WTC11 (cell line): ENCODE measurements around the gene AQP3. TPM values are rescaled to one million over a fixed set of nuclear protein-coding genes. Genes with fewer than 3 reads are reported as not detected.

Experiments used
- ATAC-seq: fragments of 200-7000 bp; cut with Tn5 transposase; 2 replicates; pipeline ENCODE4 v1.10.0; 2021; ENCODE audit warnings: mild to moderate bottlenecking, moderate library complexity
- CTCF ChIA-PET: fragments of 300-600 bp; sonication (Branson Sonifier 250); formaldehyde crosslinking; loops from one replicate; lab custom pipeline; 2021; ENCODE audit warnings: antibody characterized with exemption; lab: Charles Lee
- POLR2A ChIA-PET: fragments of 350-600 bp; sonication (Branson Sonifier 250); formaldehyde crosslinking; loops from one replicate; lab custom pipeline; 2021; ENCODE audit warnings: antibody characterized with exemption; lab: Charles Lee
- DNase-seq: peaks from one replicate; pipeline ENCODE4 v3.0.0; 2021; ENCODE audit warnings: low spot score
- H3K27ac Mint-ChIP-seq: 2 replicates; pipeline ENCODE4 v1.8.0; 2021; ENCODE audit warnings: mixed read lengths
- H3K27me3 Mint-ChIP-seq: 2 replicates; pipeline ENCODE4 v1.8.0; 2021; ENCODE audit warnings: low read depth, mild to moderate bottlenecking, moderate library complexity, mixed read lengths
- H3K36me3 Mint-ChIP-seq: 2 replicates; pipeline ENCODE4 v1.8.0; 2021; ENCODE audit warnings: mixed read lengths
- H3K4me1 Mint-ChIP-seq: 2 replicates; pipeline ENCODE4 v1.8.0; 2022; ENCODE audit warnings: mixed read lengths
- H3K4me3 Mint-ChIP-seq: 2 replicates; pipeline ENCODE4 v1.8.0; 2021; ENCODE audit warnings: mild to moderate bottlenecking, moderate library complexity, mixed read lengths
- H3K9me3 Mint-ChIP-seq: 2 replicates; pipeline ENCODE4 v1.8.0; 2021; ENCODE audit warnings: mixed read lengths
- ATF6 ChIP-seq: sonication (generic); formaldehyde crosslinking; IDR thresholded peaks from 2 replicates; pipeline ENCODE4 v1.8.1; 2023; ENCODE audit warnings: mild to moderate bottlenecking, missing genetic modification reagents
- CDX4 ChIP-seq: fragments of 250-450 bp; sonication (Bioruptor Pico); IDR thresholded peaks from 2 replicates; pipeline ENCODE4 v1.9.0; 2021; ENCODE audit warnings: moderate library complexity, mild to moderate bottlenecking, inconsistent platforms, borderline replicate concordance
- CREB1 ChIP-seq: sonication (generic); formaldehyde crosslinking; IDR thresholded peaks from 2 replicates; pipeline ENCODE4 v1.8.0; 2023; ENCODE audit warnings: mild to moderate bottlenecking, missing genetic modification reagents
- CREM ChIP-seq: sonication (generic); formaldehyde crosslinking; IDR thresholded peaks from 2 replicates; pipeline ENCODE4 v1.8.1; 2022; ENCODE audit warnings: mild to moderate bottlenecking, missing genetic modification reagents, moderate library complexity
- EMX1 ChIP-seq: fragments of 250-450 bp; sonication (Bioruptor Pico); IDR thresholded peaks from 2 replicates; pipeline ENCODE4 v1.8.0; 2021; ENCODE audit warnings: mild to moderate bottlenecking
- ETV6 ChIP-seq: sonication (generic); formaldehyde crosslinking; IDR thresholded peaks from 2 replicates; pipeline ENCODE4 v1.8.1; 2022; ENCODE audit warnings: mild to moderate bottlenecking, missing genetic modification reagents
- FOXP1 ChIP-seq: sonication (generic); formaldehyde crosslinking; IDR thresholded peaks from 2 replicates; pipeline ENCODE4 v1.8.0; 2022; ENCODE audit warnings: missing genetic modification reagents, mild to moderate bottlenecking, moderate library complexity, borderline replicate concordance
- GABPB1 ChIP-seq: sonication (generic); formaldehyde crosslinking; IDR thresholded peaks from 2 replicates; pipeline ENCODE4 v1.8.1; 2023; ENCODE audit warnings: mild to moderate bottlenecking, missing genetic modification reagents
- GTF2I ChIP-seq: fragments of 250-450 bp; sonication (Bioruptor Pico); conservative IDR thresholded peaks from 2 replicates; pipeline ENCODE4 v1.4.0; 2021; ENCODE audit warnings: mild to moderate bottlenecking
- HMGA2 ChIP-seq: fragments of 250-450 bp; sonication (Bioruptor Pico); IDR thresholded peaks from 2 replicates; pipeline ENCODE4 v1.4.0; 2021; ENCODE audit warnings: mild to moderate bottlenecking, moderate library complexity
- HMGXB4 ChIP-seq: sonication (generic); formaldehyde crosslinking; IDR thresholded peaks from 2 replicates; pipeline ENCODE4 v1.8.1; 2023; ENCODE audit warnings: mild to moderate bottlenecking, moderate library complexity, missing genetic modification reagents
- JAZF1 ChIP-seq: fragments of 250-450 bp; sonication (Bioruptor Pico); IDR thresholded peaks from 2 replicates; pipeline ENCODE4 v1.9.0; 2021; ENCODE audit warnings: moderate library complexity, mild to moderate bottlenecking, inconsistent platforms
- MYBL2 ChIP-seq: sonication (generic); formaldehyde crosslinking; IDR thresholded peaks from 2 replicates; pipeline ENCODE4 v1.8.1; 2023; ENCODE audit warnings: mild to moderate bottlenecking, moderate library complexity, missing genetic modification reagents
- NR1H2 ChIP-seq: sonication (generic); formaldehyde crosslinking; IDR thresholded peaks from 2 replicates; pipeline ENCODE4 v1.9.0; 2021; ENCODE audit warnings: mild to moderate bottlenecking, moderate library complexity, missing genetic modification reagents
- NR3C1 ChIP-seq: sonication (generic); formaldehyde crosslinking; conservative IDR thresholded peaks from 2 replicates; pipeline ENCODE4 v1.8.1; 2023; ENCODE audit warnings: low read depth, mild to moderate bottlenecking, missing genetic modification reagents
- PRDM15 ChIP-seq: sonication (generic); formaldehyde crosslinking; IDR thresholded peaks from 2 replicates; pipeline ENCODE4 v1.8.0; 2022; ENCODE audit warnings: missing genetic modification reagents
- TEAD1 ChIP-seq: sonication (generic); formaldehyde crosslinking; IDR thresholded peaks from 2 replicates; pipeline ENCODE4 v1.8.0; 2022; ENCODE audit warnings: mild to moderate bottlenecking, missing genetic modification reagents
- ZNF416 ChIP-seq: fragments of 250-450 bp; sonication (Bioruptor Pico); IDR thresholded peaks from 2 replicates; pipeline ENCODE4 v1.9.0; 2021; ENCODE audit warnings: mild to moderate bottlenecking, inconsistent platforms
- ZNF425 ChIP-seq: fragments of 250-450 bp; sonication (Bioruptor Pico); conservative IDR thresholded peaks from 2 replicates; pipeline ENCODE4 v1.9.0; 2021; ENCODE audit warnings: mild to moderate bottlenecking
- ZNF512 ChIP-seq: sonication (generic); formaldehyde crosslinking; IDR thresholded peaks from 2 replicates; pipeline ENCODE4 v1.8.1; 2022; ENCODE audit warnings: missing genetic modification reagents, borderline replicate concordance
- ZNF671 ChIP-seq: fragments of 250-450 bp; sonication (Bioruptor Pico); IDR thresholded peaks from 2 replicates; pipeline ENCODE4 v1.8.0; 2021; ENCODE audit warnings: mild to moderate bottlenecking
- total RNA-seq: library from RNA; stranded (reverse); gene quantifications from 3 replicates; pipeline ENCODE4 v1.2.3, GENCODE V29; 2021

The AQP3 gene
- total RNA-seq, 1 experiment from 2014 or later: 3.0 TPM

GRCh38 chr9:33464045-33464636 lies 16.7 kb upstream of the AQP3 start:
- TF ChIP-seq ETV6 (CRISPR knock-in tag) (no peak), HMGXB4 (CRISPR knock-in tag) (no peak), MYBL2 (CRISPR knock-in tag) (no peak)
- TF ChIP-seq, all 79 proteins: peak for 0
- ChIA-PET CTCF (interaction anchor here (0.5 to 3.0 kb wide), 9 partner anchors 10 to 176 kb away, joined by 3 to 16 read pairs (median 3); partner anchors contain the start of genes AQP3 and NOL6), POLR2A (no interaction called here)
- Mint-ChIP-seq H3K36me3 (peaks cover 50% of the 10 kb centered on the region), H3K9me3 (no peaks in the 10 kb centered on the region), H3K4me1 (no peaks in the 10 kb centered on the region), H3K27me3 (no peaks in the 10 kb centered on the region), H3K4me3 (no peak overlapping the region), H3K27ac (no peak overlapping the region)
- DNase-seq (no peak), ATAC-seq (no peak)

GRCh38 chr9:33463151-33463550 lies 15.8 kb upstream of the AQP3 start:
- H3K27ac Mint-ChIP-seq: no peak overlapping the region
- ChIA-PET POLR2A (no interaction called here), CTCF (interaction anchor here (1.2 to 3.0 kb wide), 2 partner anchors 10 to 11 kb away, joined by 7 to 16 read pairs; partner anchors contain the start of gene NOL6)
- TF ChIP-seq HMGA2 (CRISPR knock-in tag): no peak
- TF ChIP-seq PRDM15: no peak
- no peak for TF ChIP-seq JAZF1 (CRISPR knock-in tag)
- TF ChIP-seq, all 79 proteins: peak for 0
- DNase-seq (no peak), ATAC-seq (no peak)
- H3K4me1 Mint-ChIP-seq: no peaks in the 10 kb centered on the region
- H3K36me3 Mint-ChIP-seq: peaks cover 49% of the 10 kb centered on the region
- H3K9me3 Mint-ChIP-seq: no peaks in the 10 kb centered on the region
- no peaks in the 10 kb centered on the region for H3K27me3 Mint-ChIP-seq
- H3K4me3 Mint-ChIP-seq: no peak overlapping the region

GRCh38 chr9:33461492-33461891 lies 14.1 kb upstream of the AQP3 start:
- ATAC-seq: no peak
- Mint-ChIP-seq H3K9me3 (no peaks in the 10 kb centered on the region), H3K27ac (no peak overlapping the region), H3K4me1 (no peaks in the 10 kb centered on the region), H3K36me3 (peaks cover 46% of the 10 kb centered on the region), H3K4me3 (no peak overlapping the region), H3K27me3 (no peaks in the 10 kb centered on the region)
- POLR2A ChIA-PET: no interaction called here
- CTCF ChIA-PET: interaction anchor here (1.0 to 2.1 kb wide), 2 partner anchors 9 to 46 kb away, joined by 3 to 9 read pairs; no protein-coding TSS in a partner anchor
- DNase-seq: no peak
- TF ChIP-seq EMX1 (CRISPR knock-in tag): no peak
- no peak for TF ChIP-seq ZNF671 (CRISPR knock-in tag)
- TF ChIP-seq CREM (CRISPR knock-in tag): no peak
- TF ChIP-seq FOXP1 (CRISPR knock-in tag): no peak
- no peak for TF ChIP-seq NR3C1 (CRISPR knock-in tag)
- no peak for TF ChIP-seq NR1H2 (CRISPR knock-in tag)
- no peak for TF ChIP-seq CREB1 (CRISPR knock-in tag)
- no peak for TF ChIP-seq ZNF416
- no peak for TF ChIP-seq ZNF425
- no peak for TF ChIP-seq TEAD1 (CRISPR knock-in tag)
- TF ChIP-seq ZNF512 (CRISPR knock-in tag): no peak
- no peak for TF ChIP-seq ATF6 (CRISPR knock-in tag)
- no peak for TF ChIP-seq CDX4 (CRISPR knock-in tag)
- TF ChIP-seq GABPB1 (CRISPR knock-in tag): no peak
- no peak for TF ChIP-seq GTF2I
